Measurements from ENCODE around the gene ZNF787.
"Not testable (repeated sequence)": the region's sequence is repeated elsewhere in the genome, so short reads cannot be mapped to it uniquely, and the experiment has no call there.

- TF ChIP-seq, protein P1, sequence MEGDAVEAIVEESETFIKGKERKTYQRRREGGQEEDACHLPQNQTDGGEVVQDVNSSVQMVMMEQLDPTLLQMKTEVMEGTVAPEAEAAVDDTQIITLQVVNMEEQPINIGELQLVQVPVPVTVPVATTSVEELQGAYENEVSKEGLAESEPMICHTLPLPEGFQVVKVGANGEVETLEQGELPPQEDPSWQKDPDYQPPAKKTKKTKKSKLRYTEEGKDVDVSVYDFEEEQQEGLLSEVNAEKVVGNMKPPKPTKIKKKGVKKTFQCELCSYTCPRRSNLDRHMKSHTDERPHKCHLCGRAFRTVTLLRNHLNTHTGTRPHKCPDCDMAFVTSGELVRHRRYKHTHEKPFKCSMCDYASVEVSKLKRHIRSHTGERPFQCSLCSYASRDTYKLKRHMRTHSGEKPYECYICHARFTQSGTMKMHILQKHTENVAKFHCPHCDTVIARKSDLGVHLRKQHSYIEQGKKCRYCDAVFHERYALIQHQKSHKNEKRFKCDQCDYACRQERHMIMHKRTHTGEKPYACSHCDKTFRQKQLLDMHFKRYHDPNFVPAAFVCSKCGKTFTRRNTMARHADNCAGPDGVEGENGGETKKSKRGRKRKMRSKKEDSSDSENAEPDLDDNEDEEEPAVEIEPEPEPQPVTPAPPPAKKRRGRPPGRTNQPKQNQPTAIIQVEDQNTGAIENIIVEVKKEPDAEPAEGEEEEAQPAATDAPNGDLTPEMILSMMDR (IDR thresholded peaks at IDR 0.05; ENCODE audit: insufficient read depth, low read length, poor library complexity, severe bottlenecking), result not testable (repeated sequence)
- TF ChIP-seq EZH2phosphoT487 (conservative IDR thresholded peaks at IDR 0.05; ENCODE audit: low read length), result not testable (repeated sequence)
Observed at GRCh38 chr19:56105831-56106396, 15.2 kb downstream of the ZNF787 start.
